HL-60 (cell line): ENCODE results near the gene FAM204A.

Source experiments
- DNase-seq, 2 experiments: peaks; one replicate each; pipeline ENCODE4 v3.0.0-alpha.2; 2010 to 2020; ENCODE audit warnings: low read depth in 1 of 2, low spot score in 1 of 2
- H3K27ac ChIP-seq: fragments of 250-450 bp; sonication (Bioruptor Pico); replicated peaks from 2 replicates; pipeline ENCODE4 v1.5.1; 2020; ENCODE audit warnings: mild to moderate bottlenecking, moderate library complexity
- H3K27me3 ChIP-seq: fragments of 250-450 bp; sonication (Bioruptor Pico); 2 replicates; pipeline ENCODE4 v1.5.1; 2021; ENCODE audit warnings: mild to moderate bottlenecking, moderate library complexity; ENCODE audit not compliant: insufficient read depth, poor library complexity, severe bottlenecking
- H3K4me3 ChIP-seq: replicated peaks from 2 replicates; pipeline ENCODE4 v1.5.1; 2011; ENCODE audit warnings: mild to moderate bottlenecking, control low read depth, low read length; ENCODE audit not compliant: insufficient read depth
- CTCF ChIP-seq: IDR thresholded peaks from one replicate; pipeline ENCODE4 v1.5.1; 2011; ENCODE audit warnings: low read length, control low read depth, inconsistent platforms; ENCODE audit not compliant: insufficient read depth
- GABPA ChIP-seq: IDR thresholded peaks from 2 replicates; pipeline ENCODE4 v1.6.1; 2012; ENCODE audit warnings: low read depth
- POLR2AphosphoS5 ChIP-seq: IDR thresholded peaks from 2 replicates; pipeline ENCODE4 v1.6.1; 2012; ENCODE audit warnings: low read depth
- SPI1 ChIP-seq: IDR thresholded peaks from 2 replicates; pipeline ENCODE4 v1.6.1; 2012; ENCODE audit warnings: low read depth, mild to moderate bottlenecking, borderline replicate concordance
- TF ChIP-seq, protein P1 (sequence below): IDR thresholded peaks from 2 replicates; pipeline ENCODE4 v1.6.1; 2012; ENCODE audit warnings: low read depth; ENCODE audit not compliant: insufficient replicate concordance

The FAM204A gene

DNA sequence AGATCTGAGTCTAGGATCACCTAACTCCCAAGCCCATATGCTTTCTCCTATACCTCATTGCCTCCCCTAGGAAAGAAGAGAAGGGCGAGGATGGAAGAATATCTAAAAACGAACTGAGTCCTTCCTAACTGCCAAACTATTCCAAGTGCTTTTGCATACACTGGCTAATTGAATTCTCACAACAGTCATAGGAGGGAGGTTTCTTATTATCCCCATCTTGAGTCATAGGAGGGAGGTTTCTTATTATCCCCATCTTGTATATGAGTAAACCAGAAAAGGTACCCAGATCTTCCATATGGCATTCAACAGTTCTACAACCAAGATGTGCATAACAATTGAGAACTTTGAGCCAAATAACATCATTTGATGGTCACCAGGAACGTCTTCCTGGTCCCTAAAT, 13.1 kb upstream of the FAM204A start:
- no peak for TF ChIP-seq CTCF
- TF ChIP-seq SPI1, result no peak
- no peak for TF ChIP-seq GABPA
- TF ChIP-seq POLR2AphosphoS5, result no peak
- TF ChIP-seq, protein P1, sequence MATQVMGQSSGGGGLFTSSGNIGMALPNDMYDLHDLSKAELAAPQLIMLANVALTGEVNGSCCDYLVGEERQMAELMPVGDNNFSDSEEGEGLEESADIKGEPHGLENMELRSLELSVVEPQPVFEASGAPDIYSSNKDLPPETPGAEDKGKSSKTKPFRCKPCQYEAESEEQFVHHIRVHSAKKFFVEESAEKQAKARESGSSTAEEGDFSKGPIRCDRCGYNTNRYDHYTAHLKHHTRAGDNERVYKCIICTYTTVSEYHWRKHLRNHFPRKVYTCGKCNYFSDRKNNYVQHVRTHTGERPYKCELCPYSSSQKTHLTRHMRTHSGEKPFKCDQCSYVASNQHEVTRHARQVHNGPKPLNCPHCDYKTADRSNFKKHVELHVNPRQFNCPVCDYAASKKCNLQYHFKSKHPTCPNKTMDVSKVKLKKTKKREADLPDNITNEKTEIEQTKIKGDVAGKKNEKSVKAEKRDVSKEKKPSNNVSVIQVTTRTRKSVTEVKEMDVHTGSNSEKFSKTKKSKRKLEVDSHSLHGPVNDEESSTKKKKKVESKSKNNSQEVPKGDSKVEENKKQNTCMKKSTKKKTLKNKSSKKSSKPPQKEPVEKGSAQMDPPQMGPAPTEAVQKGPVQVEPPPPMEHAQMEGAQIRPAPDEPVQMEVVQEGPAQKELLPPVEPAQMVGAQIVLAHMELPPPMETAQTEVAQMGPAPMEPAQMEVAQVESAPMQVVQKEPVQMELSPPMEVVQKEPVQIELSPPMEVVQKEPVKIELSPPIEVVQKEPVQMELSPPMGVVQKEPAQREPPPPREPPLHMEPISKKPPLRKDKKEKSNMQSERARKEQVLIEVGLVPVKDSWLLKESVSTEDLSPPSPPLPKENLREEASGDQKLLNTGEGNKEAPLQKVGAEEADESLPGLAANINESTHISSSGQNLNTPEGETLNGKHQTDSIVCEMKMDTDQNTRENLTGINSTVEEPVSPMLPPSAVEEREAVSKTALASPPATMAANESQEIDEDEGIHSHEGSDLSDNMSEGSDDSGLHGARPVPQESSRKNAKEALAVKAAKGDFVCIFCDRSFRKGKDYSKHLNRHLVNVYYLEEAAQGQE, result no peak
- Histone ChIP-seq H3K4me3 (no peak overlapping the region), H3K27ac (no peak overlapping the region), H3K27me3 (no peaks in the 10 kb centered on the region)
- DNase-seq, result no peak

DNA sequence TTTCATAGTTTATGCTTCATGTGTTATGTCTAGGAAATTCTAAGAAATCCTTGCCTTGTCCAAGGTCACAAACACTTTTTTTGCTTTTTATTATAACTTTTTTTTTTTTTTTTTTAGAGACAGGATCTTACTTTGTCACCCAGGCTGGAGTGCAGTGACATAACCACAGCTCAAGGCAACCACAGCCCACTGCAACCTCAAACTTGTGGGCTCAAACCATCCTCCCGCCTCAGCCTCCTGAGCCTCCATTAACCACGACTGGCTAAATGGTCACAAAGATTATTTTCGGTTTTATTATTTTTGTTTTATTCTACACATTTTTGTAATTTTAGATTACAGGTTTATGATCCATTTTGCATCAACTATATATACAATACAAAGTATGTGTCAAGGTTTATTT, 7.1 kb upstream of the FAM204A start:
- no peak overlapping the region for H3K27ac ChIP-seq
- DNase-seq, result no peak
- no peaks in the 10 kb centered on the region for H3K27me3 ChIP-seq
- H3K4me3 ChIP-seq, result no peak overlapping the region
- TF ChIP-seq GABPA, result no peak
- no peak for TF ChIP-seq POLR2AphosphoS5
- no peak for TF ChIP-seq SPI1
- no peak for TF ChIP-seq CTCF
- TF ChIP-seq, protein P1, result no peak

- no peak for DNase-seq
- TF ChIP-seq POLR2AphosphoS5 (no peak), SPI1 (no peak), GABPA (no peak), CTCF (no peak)
- TF ChIP-seq, protein P1, result no peak
- no peak overlapping the region for H3K4me3 ChIP-seq
- H3K27ac ChIP-seq, result no peak overlapping the region
- no peaks in the 10 kb centered on the region for H3K27me3 ChIP-seq
Measured at GRCh38 chr10:118343549-118343948, 1.4 kb upstream of the FAM204A start.
